ENCODE measurements around the gene SHROOM3. TPM values are rescaled to one million over a fixed set of nuclear protein-coding genes. Genes with fewer than 3 reads are reported as not detected.

Gene SHROOM3
- total RNA-seq, 1 experiment from 2014 or later: 27.6 TPM

- no CpG with 5 or more reads among the region's 3 CpGs for WGBS (ENCODE audit: extremely low coverage, insufficient read length, low lambda C conversion rate)
Observed at GRCh38 chr4:76615999-76616398, 181.0 kb downstream of the SHROOM3 start.

More at GRCh38 chr4:76615999-76616398, 181.0 kb downstream of the SHROOM3 start:
- no peak overlapping the region for H2BK5ac ChIP-seq (ENCODE audit: insufficient read length, low read length)
- H3K56ac ChIP-seq (ENCODE audit: insufficient read length, low read depth, low read length): no peak overlapping the region
- H3K9me3 Mint-ChIP-seq: no peaks in the 10 kb centered on the region; a peak in 1 of 5 replicates
- no peaks in the 10 kb centered on the region for H4K20me1 ChIP-seq (ENCODE audit: control insufficient read depth, insufficient read depth, insufficient read length)
- H2AFZ ChIP-seq (ENCODE audit: low read length): no peak overlapping the region
- H3K4me2 ChIP-seq (ENCODE audit: insufficient read depth, insufficient read length, low read length): no peak overlapping the region
- no peaks in the 10 kb centered on the region for H3K79me1 ChIP-seq (ENCODE audit: insufficient read depth, low read depth, low read length, poor library complexity, severe bottlenecking)
- no peaks in the 10 kb centered on the region for H3K27me3 ChIP-seq (ENCODE audit: insufficient read depth, low read length)
- no peaks in the 10 kb centered on the region for H3K23me2 ChIP-seq (ENCODE audit: insufficient read length, low read depth, low read length, poor library complexity, severe bottlenecking)
- H2BK120ac ChIP-seq (ENCODE audit: low read depth, low read length, poor library complexity, severe bottlenecking): no peak overlapping the region
- no peak for DNase-seq
- no peak overlapping the region for H3K18ac ChIP-seq (ENCODE audit: insufficient read length, low read depth, low read length)
- H3K9me3 ChIP-seq (ENCODE audit: control insufficient read depth, low read depth, low read length): no peaks in the 10 kb centered on the region
- H4K91ac ChIP-seq (ENCODE audit: insufficient read length, low read depth, low read length): no peak overlapping the region
- H2BK20ac ChIP-seq (ENCODE audit: low read depth, low read length, poor library complexity, severe bottlenecking): no peak overlapping the region
- no peak overlapping the region for H4K5ac ChIP-seq (ENCODE audit: insufficient read length, low read depth, low read length)
- H3T11ph ChIP-seq (ENCODE audit: low read length): no peak overlapping the region
- H3K79me2 ChIP-seq (ENCODE audit: insufficient read depth, low read length): no peaks in the 10 kb centered on the region
- no peak overlapping the region for H2BK15ac ChIP-seq (ENCODE audit: low read depth, low read length)
- TF ChIP-seq CTCF (conservative IDR thresholded peaks at IDR 0.05): no peak
- H3K14ac ChIP-seq (ENCODE audit: insufficient read depth, low read length): no peak overlapping the region
- H3K4me3 Mint-ChIP-seq: no peak overlapping the region
- peaks cover 25 to 33% of the 10 kb centered on the region in 2 experiments for H3K4me1 Mint-ChIP-seq
- H3K4me1 ChIP-seq (ENCODE audit: insufficient read depth, low read length): peaks cover 6% of the 10 kb centered on the region; the same call in 1 of the 2 replicates
- no peak overlapping the region for H3K27ac ChIP-seq (ENCODE audit: insufficient read length, low read depth, low read length)
- H3K23ac ChIP-seq (ENCODE audit: insufficient read length, low read depth, low read length): no peak overlapping the region
- H2BK12ac ChIP-seq (ENCODE audit: insufficient read length, low read depth, low read length): no peak overlapping the region
- no peak overlapping the region for H3K4ac ChIP-seq (ENCODE audit: low read depth, low read length)
- H3K27me3 Mint-ChIP-seq (ENCODE audit: low read depth): no peaks in the 10 kb centered on the region; the same call in 1 of the 2 replicates
- no peak overlapping the region for H3K27ac Mint-ChIP-seq
- no peak overlapping the region for H2AK5ac ChIP-seq (ENCODE audit: insufficient read length, low read length)
- H4K8ac ChIP-seq (replicated peaks; ENCODE audit: insufficient read length, low read depth, low read length): no peak overlapping the region
- H3K9ac ChIP-seq (ENCODE audit: extremely low read depth, insufficient read length, low read length): no peak overlapping the region
- H3K36me3 Mint-ChIP-seq (ENCODE audit: insufficient read depth in 1 of 3, low read depth in 3 of 3): no peaks in the 10 kb centered on the region
